ENCODE results near the gene DZIP1L.

DNA sequence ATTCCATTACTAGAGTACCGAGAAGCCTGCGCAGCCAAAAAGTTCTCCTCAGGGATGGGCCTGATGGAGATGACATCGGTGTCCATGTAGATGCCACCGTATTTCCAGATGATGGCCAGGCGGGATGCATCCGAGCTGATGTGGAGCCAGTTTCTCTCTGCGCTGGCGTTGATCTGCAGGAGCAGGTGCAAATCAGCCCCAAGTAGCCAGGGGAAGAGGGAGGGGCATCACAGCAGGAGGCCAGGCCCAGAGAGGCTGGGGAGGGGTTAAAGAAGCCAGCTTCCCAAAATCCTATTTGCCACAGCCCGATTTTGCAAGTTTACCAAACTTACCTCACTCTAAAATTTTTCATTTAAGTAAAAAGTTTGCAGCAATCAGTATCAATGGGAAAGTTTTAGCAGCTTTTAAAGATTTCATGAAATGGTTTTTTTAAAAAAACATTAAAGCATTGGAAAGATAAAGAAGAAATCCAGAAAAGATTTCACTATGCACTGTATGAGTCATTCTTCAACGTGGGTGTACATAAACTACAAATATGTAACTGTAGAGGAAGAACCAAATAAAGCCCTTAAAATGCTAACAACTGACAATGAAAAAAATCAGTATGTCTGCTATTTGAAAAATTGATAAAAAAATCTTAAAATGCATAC lies 9.4 kb upstream of the DZIP1L start:
- TF ChIP-seq, protein P1, sequence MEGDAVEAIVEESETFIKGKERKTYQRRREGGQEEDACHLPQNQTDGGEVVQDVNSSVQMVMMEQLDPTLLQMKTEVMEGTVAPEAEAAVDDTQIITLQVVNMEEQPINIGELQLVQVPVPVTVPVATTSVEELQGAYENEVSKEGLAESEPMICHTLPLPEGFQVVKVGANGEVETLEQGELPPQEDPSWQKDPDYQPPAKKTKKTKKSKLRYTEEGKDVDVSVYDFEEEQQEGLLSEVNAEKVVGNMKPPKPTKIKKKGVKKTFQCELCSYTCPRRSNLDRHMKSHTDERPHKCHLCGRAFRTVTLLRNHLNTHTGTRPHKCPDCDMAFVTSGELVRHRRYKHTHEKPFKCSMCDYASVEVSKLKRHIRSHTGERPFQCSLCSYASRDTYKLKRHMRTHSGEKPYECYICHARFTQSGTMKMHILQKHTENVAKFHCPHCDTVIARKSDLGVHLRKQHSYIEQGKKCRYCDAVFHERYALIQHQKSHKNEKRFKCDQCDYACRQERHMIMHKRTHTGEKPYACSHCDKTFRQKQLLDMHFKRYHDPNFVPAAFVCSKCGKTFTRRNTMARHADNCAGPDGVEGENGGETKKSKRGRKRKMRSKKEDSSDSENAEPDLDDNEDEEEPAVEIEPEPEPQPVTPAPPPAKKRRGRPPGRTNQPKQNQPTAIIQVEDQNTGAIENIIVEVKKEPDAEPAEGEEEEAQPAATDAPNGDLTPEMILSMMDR (IDR thresholded peaks at IDR 0.05) = no peak
- TF ChIP-seq POLR2AphosphoS5 (IDR thresholded peaks at IDR 0.05; ENCODE audit: insufficient read depth in 1 of 2, low read depth in 1 of 2) = no peak
